Germinal center (tissue), 1 donor: ENCODE measurements around the gene LIX1L.

Source experiments
- DNase-seq: peaks from one replicate; pipeline ENCODE4 v3.0.0; 2012; ENCODE audit warnings: mixed read lengths, low spot score

The LIX1L gene

DNA sequence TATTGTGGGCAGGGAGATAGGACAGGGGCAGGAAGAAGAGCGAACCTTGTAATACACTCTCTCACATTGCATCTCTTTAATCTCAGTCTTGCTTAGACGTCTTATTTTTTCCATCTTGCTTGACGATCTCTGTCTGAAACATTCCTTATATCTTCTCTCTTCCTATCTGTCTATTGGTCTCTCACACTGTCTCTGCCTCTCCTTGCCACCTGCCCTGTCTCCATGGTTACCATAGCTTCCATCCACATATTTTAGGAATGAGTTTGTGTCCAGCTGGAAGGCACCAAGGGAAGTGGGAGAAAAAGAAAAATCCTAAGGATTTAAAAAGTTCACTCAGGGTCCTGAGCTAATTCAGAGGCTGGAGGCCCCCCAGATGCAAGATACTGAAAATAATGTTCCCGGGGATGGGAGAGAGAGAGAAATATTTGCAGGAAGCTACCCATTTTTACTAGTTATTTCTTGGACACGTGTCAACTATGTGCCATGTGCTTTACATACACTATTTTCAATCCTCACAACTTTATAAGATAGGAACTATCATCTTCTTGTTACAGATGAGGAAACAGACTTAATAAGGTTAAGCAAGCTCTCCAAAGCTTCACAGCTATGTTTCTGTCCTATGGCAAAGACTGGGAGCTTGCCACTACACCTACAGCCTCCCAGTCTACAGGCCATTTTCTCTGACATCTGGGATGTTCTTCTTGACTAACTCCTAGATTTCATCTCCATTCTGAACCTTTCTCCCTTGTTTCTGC is 5.6 kb upstream of the LIX1L start:
- DNase-seq, result no peak

DNA sequence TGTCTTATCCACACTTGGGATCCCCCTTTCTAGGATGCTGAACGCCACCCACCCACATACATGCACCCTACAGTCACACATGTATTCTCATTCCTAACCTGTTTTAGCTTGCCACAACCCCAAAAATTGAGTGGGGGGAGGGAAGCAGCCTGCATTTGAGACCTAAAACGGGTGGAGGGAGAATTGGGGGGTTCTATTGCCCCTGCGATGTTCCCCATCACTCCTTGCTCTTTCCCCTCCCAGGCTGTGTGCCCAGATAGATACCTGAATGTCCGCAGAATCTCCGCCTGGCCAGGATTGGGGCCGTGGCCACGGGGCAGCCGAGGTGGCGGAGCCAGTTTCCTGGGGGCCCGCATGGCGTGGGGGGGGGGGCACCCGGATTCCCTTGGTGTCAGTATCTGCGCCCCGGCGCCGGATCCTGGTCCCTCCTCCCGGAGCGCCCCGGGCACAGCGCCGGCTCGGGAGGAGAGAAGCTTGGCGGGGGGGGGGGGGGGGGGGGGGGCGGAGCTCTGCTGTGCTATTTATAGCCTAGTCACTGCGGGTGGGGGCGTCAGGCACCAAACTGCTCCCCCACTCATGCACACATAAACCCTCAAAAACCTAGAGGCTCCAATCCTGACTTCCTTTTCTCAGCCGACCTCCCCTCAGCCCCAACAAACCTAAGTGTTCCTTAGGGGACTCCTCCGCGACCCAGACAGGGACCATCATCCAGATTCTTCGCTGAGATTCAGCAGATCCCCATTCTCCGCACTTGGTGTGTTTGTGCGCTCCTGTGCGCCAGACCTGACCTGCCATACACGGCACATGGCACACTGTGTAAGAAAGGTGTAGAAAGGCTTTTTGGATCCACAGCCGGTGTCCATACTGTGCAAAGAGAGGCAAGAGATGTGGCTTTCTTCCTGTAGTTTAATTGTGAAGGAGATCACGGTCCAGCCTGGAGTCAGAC is 4.6 kb upstream of the LIX1L start:
- peak; percentile 20 for DNase-seq

DNA sequence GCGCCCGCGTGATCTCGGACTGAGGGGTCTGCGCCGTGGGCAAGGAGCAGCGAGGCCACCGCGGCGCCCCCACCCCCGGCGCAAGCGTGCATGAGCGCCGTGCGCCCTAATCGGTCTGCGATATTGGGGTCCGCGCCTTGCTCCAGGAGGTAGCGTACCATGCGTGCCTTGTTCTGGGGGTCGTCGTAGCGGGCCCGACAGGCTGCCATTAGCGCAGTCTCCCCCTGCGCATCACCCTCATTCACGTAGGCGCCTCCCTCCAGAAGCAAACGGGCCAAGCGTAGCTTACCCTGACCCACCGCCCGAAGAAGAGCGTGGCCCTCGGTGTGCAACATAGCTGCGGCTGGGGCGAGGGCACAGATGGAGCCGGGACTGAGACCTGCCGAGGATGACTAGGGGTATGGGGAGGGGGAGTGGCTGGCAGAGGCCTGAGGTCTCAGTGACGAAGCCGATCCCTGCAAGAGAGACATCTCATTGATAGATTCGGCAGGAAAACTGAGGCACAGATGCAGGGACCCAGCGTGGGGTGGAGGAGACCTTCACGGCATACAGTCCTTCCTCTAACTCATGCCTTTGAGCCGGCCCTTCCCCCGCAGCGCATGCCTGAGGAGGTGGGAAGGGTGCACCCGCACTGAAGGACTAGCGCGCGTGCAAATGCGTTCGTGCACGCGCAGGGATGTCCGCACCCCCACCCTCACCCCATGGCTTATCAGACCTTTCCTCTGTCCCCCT is 3.8 kb upstream of the LIX1L start:
- peak; percentile 48 for DNase-seq

DNA sequence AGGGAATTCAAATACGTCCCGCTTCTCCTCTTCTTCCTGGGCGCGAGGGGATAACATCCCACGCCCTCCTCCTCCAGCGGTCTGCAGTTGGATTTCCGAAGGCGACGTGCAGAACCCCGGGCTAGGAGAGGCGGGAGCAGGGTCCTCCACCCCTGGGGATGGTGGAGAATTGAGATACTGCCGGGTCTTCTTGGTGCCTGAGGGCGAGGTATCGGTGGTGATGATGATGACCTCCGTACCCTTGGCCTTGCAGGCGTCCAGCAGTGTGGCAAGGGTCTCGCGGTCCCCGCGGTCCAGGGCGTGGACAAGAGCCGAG is 3.2 kb upstream of the LIX1L start:
- DNase-seq, result no peak

DNA sequence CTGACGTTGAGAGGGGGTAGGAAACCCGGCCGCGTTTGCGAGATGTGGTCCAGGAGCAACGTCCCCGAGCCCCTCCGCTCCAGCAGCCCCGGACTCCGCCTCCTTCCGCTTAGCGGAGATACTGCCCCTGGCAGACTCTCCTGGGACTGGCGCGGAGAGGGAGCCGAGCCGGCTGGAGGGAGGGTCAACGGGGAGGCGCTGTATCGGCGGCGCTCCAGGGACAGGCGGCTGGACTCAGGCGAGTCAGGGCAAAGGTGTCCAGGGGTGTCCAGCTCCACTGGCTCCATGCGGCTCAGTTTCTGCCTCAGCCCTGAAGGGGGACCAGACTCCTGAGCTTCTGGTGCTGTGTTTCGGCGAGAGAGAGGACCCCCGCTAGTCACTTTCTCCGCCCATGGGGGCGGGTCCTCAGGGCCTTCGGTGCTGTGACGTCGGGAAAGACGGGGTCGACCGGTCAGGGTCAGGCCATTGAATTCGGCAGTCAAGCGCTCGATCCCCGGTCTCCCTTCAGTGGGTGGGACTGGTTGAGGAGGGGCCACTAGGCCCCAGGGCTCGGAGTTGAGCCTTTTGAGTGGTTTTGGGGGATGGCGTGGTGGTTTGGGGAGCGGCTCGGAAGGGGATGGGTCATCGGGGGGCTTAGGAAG is 2.8 kb upstream of the LIX1L start:
- DNase-seq, result peak; percentile 73

DNA sequence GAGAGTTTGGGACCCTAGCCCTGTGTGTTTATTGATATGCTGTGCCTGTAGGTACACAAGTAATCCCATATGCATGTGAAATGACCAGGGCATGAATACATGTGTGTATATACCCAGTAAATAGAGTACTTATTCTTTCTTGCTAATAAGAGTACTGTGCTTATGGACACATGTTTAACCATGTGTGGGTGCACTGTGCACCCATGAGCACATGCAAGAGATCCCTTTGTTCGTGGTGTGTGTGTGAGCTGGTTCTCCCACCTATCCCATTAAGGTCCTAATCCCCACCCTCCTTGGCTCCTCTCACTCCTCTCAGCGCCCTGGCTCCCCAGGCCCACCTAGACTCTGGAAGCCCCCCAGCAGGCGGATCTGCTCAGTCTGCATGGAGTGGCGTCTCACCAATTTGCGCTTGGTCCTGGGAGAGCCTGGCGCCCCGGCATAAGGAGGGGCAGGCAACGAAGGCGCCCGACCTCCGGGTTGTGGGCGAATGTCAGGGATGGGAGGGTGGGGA is 2.2 kb upstream of the LIX1L start:
- DNase-seq, result no peak

DNA sequence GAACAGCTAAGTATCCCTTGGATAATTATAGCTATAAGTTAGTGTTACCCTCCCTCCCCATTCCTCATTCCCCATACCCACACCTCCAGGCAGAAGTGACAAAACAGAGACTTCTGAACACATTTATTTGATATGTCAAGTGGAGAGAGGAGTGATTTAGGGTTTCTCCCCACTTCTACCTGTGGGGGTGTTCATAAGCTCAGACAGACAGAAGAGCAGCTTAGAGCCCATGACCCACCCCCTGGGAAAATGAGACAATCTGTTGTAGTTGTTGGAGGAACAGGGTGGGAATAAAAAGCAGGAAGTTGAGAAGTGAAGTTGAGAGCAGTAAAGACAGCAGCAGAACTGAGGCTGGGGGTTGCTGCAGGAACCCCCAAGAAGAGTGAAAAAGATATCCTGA is 1.5 kb upstream of the LIX1L start:
- DNase-seq, result no peak

DNA sequence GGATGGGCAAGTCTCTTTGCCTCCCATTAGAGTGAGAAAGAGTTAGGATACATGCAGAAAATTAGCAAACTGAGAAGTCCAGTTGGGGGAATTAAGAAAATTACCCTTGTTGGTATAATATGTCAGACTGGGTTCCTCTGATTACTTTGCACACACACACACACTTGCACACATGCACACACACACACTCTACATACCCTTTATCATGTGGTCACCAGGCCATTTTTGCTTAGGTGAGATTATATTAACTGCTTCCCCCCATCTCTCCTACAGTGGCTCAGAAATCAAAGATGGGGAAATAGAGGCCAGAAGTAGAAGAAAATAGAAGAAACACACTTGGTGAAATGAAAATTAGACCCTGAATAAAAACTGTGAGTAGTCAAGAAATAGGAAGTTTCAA is 917 bp upstream of the LIX1L start:
- no peak for DNase-seq

DNA sequence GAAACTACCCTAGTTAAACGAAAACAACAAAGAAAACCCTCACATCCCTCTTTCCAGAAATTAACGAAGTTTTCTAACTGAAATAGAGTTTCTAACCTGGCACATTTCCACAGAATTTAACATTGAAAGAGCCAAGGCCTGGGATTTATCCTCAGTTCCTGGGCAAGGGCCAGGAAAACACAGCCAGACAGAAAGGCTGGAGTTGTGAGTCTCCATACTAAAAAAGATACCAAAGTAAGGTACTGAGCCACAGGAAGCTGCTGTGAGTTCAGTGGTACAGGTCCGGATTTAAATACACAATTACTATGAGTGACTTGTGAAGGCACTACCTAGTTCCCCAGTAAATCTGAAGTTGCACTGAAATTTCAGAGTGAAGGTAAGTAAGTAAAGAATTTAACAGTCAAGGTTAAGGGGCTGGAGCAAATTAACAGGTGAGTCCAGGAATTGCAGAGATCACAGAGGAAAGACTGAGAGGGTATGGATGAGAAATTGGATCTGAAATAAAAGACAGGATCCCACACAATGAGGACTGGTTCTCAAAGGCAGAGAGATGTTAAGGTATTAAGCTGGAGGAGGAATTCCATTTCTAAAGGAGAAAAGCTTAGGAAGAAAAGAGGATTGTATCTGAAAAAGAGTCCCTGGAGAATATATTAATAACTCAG is 905 bp downstream of the LIX1L start:
- DNase-seq, result no peak

DNA sequence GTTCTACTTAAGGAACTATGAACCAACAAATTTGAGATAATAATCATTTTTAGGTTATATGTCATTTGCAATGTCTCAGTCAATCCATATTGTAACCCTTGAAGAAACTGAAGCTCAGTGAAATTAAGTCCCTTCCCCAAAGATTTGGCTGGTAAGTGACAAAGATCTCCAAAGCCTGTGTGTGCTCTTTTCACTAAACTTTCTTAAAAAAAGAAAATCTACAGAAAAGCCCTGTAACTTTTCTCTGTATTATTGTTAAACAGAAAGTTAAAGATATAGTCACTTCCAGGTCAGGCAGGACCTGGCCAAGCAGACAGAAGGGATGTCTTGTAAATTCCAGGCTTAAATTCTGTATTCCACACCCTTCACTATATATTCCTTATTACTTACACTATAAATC is 1.5 kb downstream of the LIX1L start:
- DNase-seq, result no peak

DNA sequence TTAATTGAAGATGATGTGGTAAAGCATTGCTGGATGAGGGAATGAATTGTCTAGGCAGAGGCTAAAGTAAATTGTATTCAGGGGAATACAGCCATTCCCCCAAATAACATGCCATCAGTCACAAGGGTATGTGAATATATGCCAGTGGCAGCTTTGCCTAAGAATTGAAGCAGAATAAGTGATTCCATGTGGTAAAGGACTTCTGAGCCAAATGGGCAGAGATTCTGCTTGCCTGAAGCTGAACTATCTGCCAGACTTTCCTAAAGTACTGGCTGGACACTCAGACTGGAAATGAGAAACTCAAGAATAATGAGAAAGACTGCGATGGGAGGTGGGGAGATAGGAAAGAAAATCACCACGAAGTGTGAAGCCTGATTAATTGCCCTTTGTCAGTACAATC is 2.4 kb downstream of the LIX1L start:
- DNase-seq, result no peak

DNA sequence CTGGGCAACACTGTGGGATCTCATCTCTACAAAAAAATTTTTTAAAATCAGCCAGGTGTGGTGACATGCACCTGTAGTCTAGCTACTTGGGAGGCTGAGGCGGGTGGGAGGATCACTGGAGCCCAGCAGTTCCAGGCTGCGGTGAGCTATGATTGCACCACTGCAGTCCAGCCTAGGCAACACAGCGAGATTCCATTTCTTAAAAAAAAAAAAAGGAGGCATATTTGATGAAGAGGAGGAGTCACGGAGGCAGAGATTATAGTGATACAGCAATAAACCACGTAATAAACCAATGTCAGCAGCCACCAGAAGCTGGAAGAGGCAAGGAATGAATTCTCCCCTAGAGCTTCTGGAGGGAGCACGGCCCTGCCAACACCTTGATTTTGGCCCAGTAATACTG is 4.0 kb downstream of the LIX1L start:
- no peak for DNase-seq

DNA sequence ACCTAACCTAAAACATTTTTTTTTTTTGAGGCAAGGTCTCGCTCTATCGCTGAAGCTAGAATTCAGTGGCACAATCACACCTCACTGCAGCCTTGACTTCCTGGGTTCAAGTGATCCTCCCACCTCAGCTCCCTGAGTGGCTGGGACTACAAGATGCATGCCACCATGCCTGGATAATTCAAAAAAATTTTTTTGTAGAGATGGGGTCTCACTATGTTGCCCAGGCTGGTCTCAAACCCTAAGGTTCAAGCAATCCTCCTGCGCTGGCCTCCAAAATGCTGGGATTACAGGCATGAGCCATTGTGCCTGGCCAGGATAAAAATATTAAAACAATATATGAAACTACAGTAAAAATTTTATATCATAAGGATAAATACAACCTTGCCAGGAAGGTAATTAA is 4.9 kb downstream of the LIX1L start:
- DNase-seq, result no peak

DNA sequence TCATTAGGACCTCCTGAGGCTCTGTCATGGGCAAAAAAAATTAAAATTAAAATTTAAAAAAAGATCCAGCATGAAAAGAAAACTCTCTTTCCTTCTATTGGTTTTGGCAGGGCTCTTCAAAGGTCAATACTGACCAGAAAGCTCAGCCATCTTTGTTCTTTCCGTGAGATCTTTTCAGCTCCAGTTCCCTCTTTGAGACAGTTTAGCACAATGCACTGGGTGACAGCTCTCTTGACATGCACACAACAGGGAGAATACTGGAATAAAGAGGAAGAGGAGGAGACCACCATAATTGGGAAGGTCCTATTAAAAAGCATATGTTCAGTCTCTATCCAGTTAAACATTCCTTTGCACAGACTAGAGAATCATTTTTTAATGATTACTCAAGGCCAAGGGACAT is 6.3 kb downstream of the LIX1L start:
- DNase-seq, result no peak

DNA sequence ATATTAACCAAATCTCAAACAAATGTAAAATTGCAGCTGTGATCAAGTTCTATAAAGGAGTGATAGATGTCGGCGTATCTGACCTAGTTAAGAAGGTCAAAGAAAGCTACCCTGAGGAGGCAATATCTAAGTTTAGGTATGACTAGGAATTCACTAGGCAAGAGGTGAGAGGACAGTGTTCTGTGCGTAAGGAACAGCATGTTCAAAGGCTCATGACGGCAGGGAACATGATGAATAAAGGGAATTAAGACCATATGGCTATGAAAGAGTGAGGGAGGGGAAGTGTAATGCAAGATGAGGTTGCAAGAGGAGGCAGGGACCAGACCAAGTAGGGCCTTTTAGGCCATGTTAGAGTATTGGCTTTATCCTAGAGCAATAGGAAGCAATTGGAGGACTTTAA is 8.6 kb downstream of the LIX1L start:
- no peak for DNase-seq

DNA sequence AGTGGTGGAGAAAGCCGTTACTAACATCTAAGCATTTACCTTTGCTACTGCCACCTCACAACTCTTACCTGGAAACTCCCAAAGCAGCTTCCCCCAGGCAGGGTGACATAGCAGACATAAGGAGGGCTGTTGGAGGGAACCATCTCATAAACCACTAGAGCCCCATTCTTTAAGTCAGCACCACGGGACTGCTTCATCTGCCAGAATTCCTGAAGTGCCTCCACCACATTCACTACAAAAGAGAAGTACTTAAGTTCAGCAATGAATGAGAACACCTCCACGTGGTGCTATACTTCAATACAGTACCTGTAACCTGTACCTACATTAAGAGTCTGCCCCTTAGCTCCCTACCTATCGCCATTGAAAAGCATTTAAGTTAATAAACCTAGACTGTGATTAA is 10.3 kb downstream of the LIX1L start:
- no peak for DNase-seq

DNA sequence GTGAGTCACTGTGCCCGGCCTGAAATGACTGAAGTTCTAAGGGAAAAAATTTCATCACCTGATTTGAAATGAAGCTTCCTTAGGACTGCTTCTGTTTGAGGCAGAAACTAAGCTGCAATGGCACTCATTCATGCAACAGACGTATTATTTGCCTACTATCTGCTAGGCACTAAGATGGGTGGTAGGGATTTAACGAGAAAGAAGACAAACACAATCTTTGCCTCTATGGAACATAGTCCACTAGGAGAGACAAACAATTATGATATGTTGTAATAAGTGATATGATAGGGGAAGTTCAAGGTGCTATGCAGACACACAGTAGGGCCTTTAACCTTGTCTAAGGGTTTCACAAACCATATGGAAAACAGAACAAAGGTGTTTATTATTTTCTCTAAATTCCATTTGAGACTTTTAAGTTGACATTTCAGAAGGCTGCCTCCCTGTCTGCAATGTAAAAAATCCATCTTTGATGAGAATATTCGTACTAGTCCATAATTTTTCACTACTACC is 11.3 kb downstream of the LIX1L start:
- DNase-seq, result no peak

DNA sequence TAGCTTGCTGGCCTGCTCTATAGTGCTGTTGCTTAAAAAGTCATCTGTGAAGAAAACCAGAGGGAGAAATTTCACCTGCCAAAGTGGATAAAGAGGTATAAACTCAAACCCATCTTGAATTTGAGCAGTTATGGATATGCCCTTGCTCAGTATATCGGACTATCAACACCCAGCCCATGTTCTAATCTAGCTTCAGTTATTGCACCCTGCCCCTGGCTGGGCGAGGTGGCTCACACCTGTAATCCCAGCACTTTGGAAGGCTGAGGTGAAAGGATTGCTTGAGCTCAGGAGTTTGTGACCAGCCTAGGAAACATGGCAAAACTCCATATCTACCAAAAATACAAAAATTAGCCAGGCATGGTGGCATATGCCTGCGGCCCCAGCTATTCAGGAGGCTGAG is 13.3 kb downstream of the LIX1L start:
- DNase-seq, result no peak

DNA sequence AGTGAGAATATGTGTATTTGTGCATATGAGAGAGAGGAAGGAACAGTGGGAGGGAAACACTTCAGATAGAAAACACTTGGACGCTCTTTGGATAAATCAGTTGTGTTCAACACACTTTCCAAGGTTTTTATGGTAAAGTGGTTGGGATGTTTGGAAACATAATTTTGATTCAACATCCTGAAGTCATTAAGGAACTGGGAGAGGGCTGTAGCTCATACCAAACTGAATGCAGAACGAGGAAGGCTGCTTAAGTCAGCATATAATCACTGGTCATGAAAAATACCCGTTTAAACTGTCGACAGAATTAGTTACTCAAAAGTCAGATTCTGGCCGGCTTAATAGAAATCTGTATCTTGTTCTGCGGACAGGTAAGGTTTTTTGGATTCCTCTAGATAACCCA is 14.9 kb downstream of the LIX1L start:
- DNase-seq, result no peak

DNA sequence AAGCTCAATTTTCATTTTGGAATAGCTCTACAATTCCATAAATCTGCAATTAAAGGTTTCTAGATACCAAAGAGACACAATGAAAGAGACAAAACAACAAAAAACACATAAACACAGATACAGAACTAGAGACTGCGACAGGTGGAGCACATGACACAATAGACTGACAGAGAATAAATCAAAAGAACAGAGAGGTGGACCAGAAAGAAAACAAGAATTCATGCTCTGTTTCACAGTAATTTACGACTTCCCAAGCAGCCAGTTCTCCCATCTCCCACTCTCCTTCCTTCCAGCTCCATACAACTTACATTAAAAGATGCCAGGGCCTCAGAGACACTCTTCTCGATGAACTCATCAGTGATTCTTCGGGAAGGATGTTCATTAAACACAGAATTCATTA is 15.4 kb downstream of the LIX1L start:
- no peak for DNase-seq

DNA sequence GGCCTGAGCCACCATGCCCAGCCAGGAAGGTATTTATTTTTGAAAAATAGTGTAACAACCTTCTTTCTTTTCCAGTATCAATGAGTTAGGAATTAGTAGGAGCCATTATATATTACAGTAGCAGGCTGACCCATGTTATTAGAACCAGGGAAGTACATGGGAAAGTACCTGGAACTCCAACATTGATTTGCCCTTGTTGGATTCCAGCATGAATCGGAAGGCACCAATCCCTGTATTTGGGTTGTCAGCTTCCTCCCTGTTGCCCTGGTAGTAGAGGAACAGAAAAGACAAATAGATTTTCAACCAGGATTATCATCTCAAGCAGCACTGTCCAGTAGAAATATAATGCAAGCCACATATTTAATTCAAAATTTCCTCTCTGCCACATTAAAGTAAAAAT is 20.4 kb downstream of the LIX1L start:
- no peak for DNase-seq
